H9 (cell line): ENCODE measurements around the gene BDH1. TPM values are rescaled to one million over a fixed set of nuclear protein-coding genes. Genes with fewer than 3 reads are reported as not detected.

Experiments
- DNase-seq: peaks from one replicate; pipeline ENCODE4 v3.0.0-alpha.2; 2017
- H2AFZ ChIP-seq: one replicate; pipeline ENCODE4 v1.6.1; 2013; ENCODE audit warnings: mild to moderate bottlenecking, low read length, control low read depth, moderate library complexity
- H2AK5ac ChIP-seq: 2 replicates; pipeline ENCODE4 v1.6.1; 2013; ENCODE audit warnings: low read length, control low read depth, mixed read lengths; ENCODE audit not compliant: insufficient read length
- H2BK120ac ChIP-seq: one replicate; pipeline ENCODE4 v1.6.1; 2013; ENCODE audit warnings: low read depth, mild to moderate bottlenecking, low read length, control low read depth, inconsistent platforms; ENCODE audit not compliant: poor library complexity, severe bottlenecking
- H2BK12ac ChIP-seq: 2 replicates; pipeline ENCODE4 v1.6.1; 2013; ENCODE audit warnings: low read length, control low read depth, mixed read lengths, low read depth; ENCODE audit not compliant: insufficient read length
- H2BK15ac ChIP-seq: 2 replicates; pipeline ENCODE4 v1.6.1; 2013; ENCODE audit warnings: low read depth, low read length, control low read depth
- H2BK20ac ChIP-seq: one replicate; pipeline ENCODE4 v1.6.1; 2013; ENCODE audit warnings: low read depth, mild to moderate bottlenecking, low read length, control low read depth, inconsistent platforms; ENCODE audit not compliant: poor library complexity, severe bottlenecking
- H2BK5ac ChIP-seq: 2 replicates; pipeline ENCODE4 v1.6.1; 2013; ENCODE audit warnings: low read length, control low read depth, mixed read lengths; ENCODE audit not compliant: insufficient read length
- H3K14ac ChIP-seq: 2 replicates; pipeline ENCODE4 v1.6.1; 2013; ENCODE audit warnings: low read length, control low read depth; ENCODE audit not compliant: insufficient read depth
- H3K18ac ChIP-seq: 2 replicates; pipeline ENCODE4 v1.6.1; 2013; ENCODE audit warnings: low read depth, mild to moderate bottlenecking, mixed read lengths, low read length, control low read depth; ENCODE audit not compliant: insufficient read length
- H3K23ac ChIP-seq: 2 replicates; pipeline ENCODE4 v1.6.1; 2013; ENCODE audit warnings: low read length, control low read depth, mixed read lengths, low read depth; ENCODE audit not compliant: insufficient read length
- H3K23me2 ChIP-seq: 2 replicates; pipeline ENCODE4 v1.6.1; 2013; ENCODE audit warnings: low read depth, mild to moderate bottlenecking, mixed read lengths, low read length, control low read depth; ENCODE audit not compliant: insufficient read length, poor library complexity, severe bottlenecking
- H3K27ac ChIP-seq: 2 replicates; pipeline ENCODE4 v1.5.1; 2013; ENCODE audit warnings: low read length, control low read depth, mixed read lengths, low read depth; ENCODE audit not compliant: insufficient read length
- H3K27me3 ChIP-seq: 2 replicates; pipeline ENCODE4 v1.6.1; 2013; ENCODE audit warnings: low read length, control low read depth, inconsistent platforms; ENCODE audit not compliant: insufficient read depth
- H3K4ac ChIP-seq: 2 replicates; pipeline ENCODE4 v1.6.1; 2013; ENCODE audit warnings: low read depth, mild to moderate bottlenecking, control low read depth, inconsistent platforms, low read length, moderate library complexity
- H3K4me1 ChIP-seq: 2 replicates; pipeline ENCODE4 v1.6.1; 2013; ENCODE audit warnings: low read length, control low read depth, inconsistent platforms; ENCODE audit not compliant: insufficient read depth
- H3K4me2 ChIP-seq: 2 replicates; pipeline ENCODE4 v1.6.1; 2013; ENCODE audit warnings: low read length, control low read depth, mixed read lengths; ENCODE audit not compliant: insufficient read length, insufficient read depth
- H3K56ac ChIP-seq: 2 replicates; pipeline ENCODE4 v1.6.1; 2013; ENCODE audit warnings: low read depth, mild to moderate bottlenecking, mixed read lengths, low read length, control low read depth; ENCODE audit not compliant: insufficient read length
- H3K79me1 ChIP-seq: 2 replicates; pipeline ENCODE4 v1.6.1; 2013; ENCODE audit warnings: low read depth, mild to moderate bottlenecking, moderate library complexity, low read length, control low read depth, inconsistent platforms; ENCODE audit not compliant: insufficient read depth, poor library complexity, severe bottlenecking
- H3K79me2 ChIP-seq: 2 replicates; pipeline ENCODE4 v1.6.1; 2013; ENCODE audit warnings: low read length, control low read depth, inconsistent platforms; ENCODE audit not compliant: insufficient read depth
- H3K9ac ChIP-seq: 2 replicates; pipeline ENCODE4 v1.6.1; 2013; ENCODE audit warnings: low read length, control low read depth, mixed read lengths; ENCODE audit not compliant: insufficient read length; ENCODE audit errors: extremely low read depth
- H3K9me3 ChIP-seq: one replicate; pipeline ENCODE4 v1.6.1; 2013; ENCODE audit warnings: low read depth, low read length, inconsistent platforms; ENCODE audit not compliant: control insufficient read depth
- H3T11ph ChIP-seq: one replicate; pipeline ENCODE4 v1.6.1; 2013; ENCODE audit warnings: mild to moderate bottlenecking, low read length, control low read depth, inconsistent platforms
- H4K20me1 ChIP-seq: one replicate; pipeline ENCODE4 v1.6.1; 2013; ENCODE audit not compliant: control insufficient read depth, insufficient read length, insufficient read depth
- H4K5ac ChIP-seq: 2 replicates; pipeline ENCODE4 v1.6.1; 2013; ENCODE audit warnings: low read depth, mild to moderate bottlenecking, mixed read lengths, low read length, control low read depth; ENCODE audit not compliant: insufficient read length
- H4K8ac ChIP-seq: replicated peaks from 2 replicates; pipeline ENCODE4 v1.6.1; 2013; ENCODE audit warnings: low read length, control low read depth, mixed read lengths, low read depth; ENCODE audit not compliant: insufficient read length
- H4K91ac ChIP-seq: 2 replicates; pipeline ENCODE4 v1.6.1; 2013; ENCODE audit warnings: low read depth, mild to moderate bottlenecking, moderate library complexity, mixed read lengths, low read length, control low read depth; ENCODE audit not compliant: insufficient read length
- H3K27ac Mint-ChIP-seq, 3 experiments: 2 replicates in 2 of 3; 3 replicates in 1 of 3; pipeline ENCODE4 v1.8.0; 2020 to 2021; ENCODE audit warnings: mixed read lengths in 3 of 3, mild to moderate bottlenecking in 1 of 3, moderate library complexity in 1 of 3
- H3K27me3 Mint-ChIP-seq: 2 replicates; pipeline ENCODE4 v1.8.0; 2021; ENCODE audit warnings: low read depth, mild to moderate bottlenecking, moderate library complexity, mixed read lengths
- H3K36me3 Mint-ChIP-seq, 3 experiments: 2 replicates in 2 of 3; 3 replicates in 1 of 3; pipeline ENCODE4 v1.8.0; 2020 to 2021; ENCODE audit warnings: low read depth in 3 of 3, mixed read lengths in 3 of 3; ENCODE audit not compliant: insufficient read depth in 1 of 3
- H3K4me1 Mint-ChIP-seq, 2 experiments: 2 replicates each; pipeline ENCODE4 v1.8.0; 2020; ENCODE audit warnings: mixed read lengths in 2 of 2
- H3K4me3 Mint-ChIP-seq, 2 experiments: 2 replicates in 1 of 2; 3 replicates in 1 of 2; pipeline ENCODE4 v1.8.0; 2020 to 2021; ENCODE audit warnings: mild to moderate bottlenecking in 2 of 2, mixed read lengths in 2 of 2, moderate library complexity in 1 of 2
- H3K9me3 Mint-ChIP-seq, 2 experiments: 2 replicates in 1 of 2; 3 replicates in 1 of 2; pipeline ENCODE4 v1.8.0; 2020; ENCODE audit warnings: mild to moderate bottlenecking in 2 of 2, mixed read lengths in 2 of 2, moderate library complexity in 1 of 2
- WGBS: extraction: QIAGEN DNeasy Blood & Tissue Kit; methylation state at CpG from one replicate; pipeline ENCODE4 v1.1.7; 2013; ENCODE audit warnings: missing lambda C conversion rate, low lambda C conversion rate, mixed read lengths; ENCODE audit not compliant: insufficient read length; ENCODE audit errors: extremely low coverage; 5-methylcytosine and 5-hydroxymethylcytosine counted together
- total RNA-seq: library from RNA; stranded (reverse); gene quantifications from 2 replicates; pipeline ENCODE4 v1.2.1, GENCODE V29; 2021
- TF ChIP-seq, protein P1 (sequence below): fragments of 200-600 bp; sonication (generic); conservative IDR thresholded peaks from 3 replicates; pipeline ENCODE4 v1.8.0; 2021; ENCODE audit warnings: antibody characterized with exemption, mild to moderate bottlenecking

Gene BDH1
- total RNA-seq, 1 experiment from 2014 or later, result 23.8 TPM

DNA sequence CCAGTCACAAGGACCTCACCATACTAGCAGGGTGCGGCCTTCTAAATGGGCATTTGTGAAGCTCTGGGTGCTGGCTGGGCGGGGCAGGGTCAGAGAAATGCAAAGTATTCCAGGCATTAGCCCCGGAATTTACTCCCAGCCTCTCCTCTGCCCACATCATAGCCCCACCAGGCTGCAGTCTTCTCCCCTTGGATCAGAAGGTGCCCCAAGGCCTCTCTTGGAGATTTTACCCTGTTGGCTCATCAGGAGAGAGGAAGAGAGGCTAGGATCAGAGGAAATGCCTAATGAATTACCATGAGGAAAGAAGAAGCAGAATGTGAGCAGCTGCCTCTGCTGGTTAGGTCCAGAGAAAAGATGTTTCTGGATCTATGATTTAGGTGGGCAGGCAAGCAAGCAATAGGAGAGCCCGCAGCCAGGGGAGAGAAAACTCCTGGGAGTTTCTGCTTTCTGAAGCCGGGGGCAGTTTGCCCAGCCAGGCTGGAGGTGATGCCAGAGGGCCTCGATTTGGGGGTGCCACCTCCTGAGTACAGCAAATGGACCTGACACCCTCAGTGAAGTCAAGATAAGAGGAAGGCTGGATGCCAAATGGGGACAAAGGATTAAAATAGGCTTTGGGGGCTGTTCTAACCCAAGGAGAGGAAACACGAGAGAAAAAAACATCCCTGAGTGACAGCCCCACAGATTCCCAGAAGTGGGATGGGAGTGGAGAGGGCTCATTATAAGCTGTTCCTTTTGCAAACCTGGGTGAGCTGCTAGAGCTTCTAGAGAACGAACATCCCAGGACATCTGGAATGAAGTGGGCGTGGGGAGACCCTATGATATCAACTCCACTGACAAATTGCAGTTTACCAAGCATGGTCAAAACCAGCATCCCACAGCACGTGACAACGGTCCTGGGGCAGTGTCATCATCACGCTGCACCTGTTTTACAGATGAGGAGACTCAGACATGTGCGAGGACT is 65.4 kb downstream of the BDH1 start:
- Mint-ChIP-seq H3K36me3 (no peaks in the 10 kb centered on the region), H3K9me3 (no peaks in the 10 kb centered on the region), H3K4me1 (peaks cover 17 to 21% of the 10 kb centered on the region in 2 experiments), H3K27me3 (peaks cover 7% of the 10 kb centered on the region; the same call in 1 of the 2 replicates), H3K27ac (no peak overlapping the region; a peak in 1 of 7 replicates), H3K4me3 (no peak overlapping the region)
- no peaks in the 10 kb centered on the region for H3K9me3 ChIP-seq
- no peak overlapping the region for H2BK15ac ChIP-seq
- H4K20me1 ChIP-seq, result no peaks in the 10 kb centered on the region
- no peak overlapping the region for H3K18ac ChIP-seq
- no peak overlapping the region for H2BK12ac ChIP-seq
- no peak overlapping the region for H3T11ph ChIP-seq
- no peak overlapping the region for H3K56ac ChIP-seq
- H4K8ac ChIP-seq, result no peak overlapping the region
- TF ChIP-seq, protein P1, sequence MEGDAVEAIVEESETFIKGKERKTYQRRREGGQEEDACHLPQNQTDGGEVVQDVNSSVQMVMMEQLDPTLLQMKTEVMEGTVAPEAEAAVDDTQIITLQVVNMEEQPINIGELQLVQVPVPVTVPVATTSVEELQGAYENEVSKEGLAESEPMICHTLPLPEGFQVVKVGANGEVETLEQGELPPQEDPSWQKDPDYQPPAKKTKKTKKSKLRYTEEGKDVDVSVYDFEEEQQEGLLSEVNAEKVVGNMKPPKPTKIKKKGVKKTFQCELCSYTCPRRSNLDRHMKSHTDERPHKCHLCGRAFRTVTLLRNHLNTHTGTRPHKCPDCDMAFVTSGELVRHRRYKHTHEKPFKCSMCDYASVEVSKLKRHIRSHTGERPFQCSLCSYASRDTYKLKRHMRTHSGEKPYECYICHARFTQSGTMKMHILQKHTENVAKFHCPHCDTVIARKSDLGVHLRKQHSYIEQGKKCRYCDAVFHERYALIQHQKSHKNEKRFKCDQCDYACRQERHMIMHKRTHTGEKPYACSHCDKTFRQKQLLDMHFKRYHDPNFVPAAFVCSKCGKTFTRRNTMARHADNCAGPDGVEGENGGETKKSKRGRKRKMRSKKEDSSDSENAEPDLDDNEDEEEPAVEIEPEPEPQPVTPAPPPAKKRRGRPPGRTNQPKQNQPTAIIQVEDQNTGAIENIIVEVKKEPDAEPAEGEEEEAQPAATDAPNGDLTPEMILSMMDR, result no peak
- H4K91ac ChIP-seq, result no peak overlapping the region
- DNase-seq, result peak; percentile 68
- no peak overlapping the region for H2AFZ ChIP-seq
- H2BK20ac ChIP-seq, result no peak overlapping the region
- H3K4me1 ChIP-seq, result no peaks in the 10 kb centered on the region
- WGBS, result no CpG with 5 or more reads among the region's 13 CpGs
- H3K27ac ChIP-seq, result no peak overlapping the region
- H4K5ac ChIP-seq, result no peak overlapping the region
- H3K27me3 ChIP-seq, result no peaks in the 10 kb centered on the region
- no peak overlapping the region for H2BK120ac ChIP-seq
- H3K4me2 ChIP-seq, result no peak overlapping the region
- H2AK5ac ChIP-seq, result no peak overlapping the region
- H2BK5ac ChIP-seq, result no peak overlapping the region
- no peaks in the 10 kb centered on the region for H3K79me2 ChIP-seq
- no peaks in the 10 kb centered on the region for H3K79me1 ChIP-seq
- H3K4ac ChIP-seq, result no peak overlapping the region
- no peak overlapping the region for H3K9ac ChIP-seq
- no peak overlapping the region for H3K23ac ChIP-seq
- H3K23me2 ChIP-seq, result no peaks in the 10 kb centered on the region
- H3K14ac ChIP-seq, result no peak overlapping the region
